ENCODE measurements around the gene FLRT2. TPM values are rescaled to one million over a fixed set of nuclear protein-coding genes. Genes with fewer than 3 reads are reported as not detected.

The FLRT2 gene
- polyA plus RNA-seq, 1 donor (not counting 4 experiments of a cell fraction or from before 2014, with no cell fraction given) = 69.2 TPM

- Histone ChIP-seq H3K9me1 (ENCODE audit: control insufficient read depth, extremely low read depth, insufficient read depth, low read length) (no peaks in the 10 kb centered on the region), H3K4me2 (ENCODE audit: control insufficient read depth, extremely low read depth, insufficient read depth, low read depth, low read length) (peak overlapping the region; percentile 39), H3K27me3 (ENCODE audit: control insufficient read depth, extremely low read depth, insufficient read depth, low read length) (no peaks in the 10 kb centered on the region), H3K4me1 (ENCODE audit: control insufficient read depth, extremely low read depth, insufficient read depth, low read length) (peaks cover 27% of the 10 kb centered on the region), H3K4me3 (ENCODE audit: control insufficient read depth in 2 of 3, extremely low read depth in 1 of 3, insufficient read depth in 2 of 3, low read depth in 1 of 3, low read length in 3 of 3) (no peak overlapping the region), H3K36me3 (ENCODE audit: control insufficient read depth in 2 of 2, extremely low read depth in 1 of 2, insufficient read depth in 2 of 2, low read length in 2 of 2) (peaks cover 8 to 13% of the 10 kb centered on the region in 2 experiments), H2AFZ (ENCODE audit: control insufficient read depth, low read length) (no peak overlapping the region), H3K27ac (ENCODE audit: control insufficient read depth, insufficient read depth, low read length) (peak overlapping the region; percentile 61), H3K9me3 (ENCODE audit: control insufficient read depth, low read depth, low read length) (no peaks in the 10 kb centered on the region), H3K9ac (ENCODE audit: control insufficient read depth, extremely low read depth, insufficient read depth, low read length) (no peak overlapping the region), H4K20me1 (ENCODE audit: control insufficient read depth, extremely low read depth, insufficient read depth, low read length) (no peaks in the 10 kb centered on the region), H3K79me2 (ENCODE audit: control insufficient read depth, insufficient read depth, low read length) (peaks cover 22% of the 10 kb centered on the region)
- dilution Hi-C loops (cut with MboI; ENCODE audit: extremely low pct_ligation_motif_present, low sequenced_read_pairs) = no loop called here
- peak; percentile 91 for FAIRE-seq
- DNase-seq (ENCODE audit: low read depth, low spot score) = peak; percentile 75
- no peak for TF ChIP-seq CTCF (optimal IDR thresholded peaks at IDR 0.05 in 1 of 3, IDR thresholded peaks at IDR 0.05 in 1 of 3, conservative IDR thresholded peaks at IDR 0.05 in 1 of 3; ENCODE audit: extremely low read depth in 1 of 3, insufficient read depth in 2 of 3, low read length in 3 of 3)
- no peak for TF ChIP-seq EZH2 (IDR thresholded peaks at IDR 0.05; ENCODE audit: low read length)
Observed at GRCh38 chr14:85572845-85573244, 42.9 kb downstream of the FLRT2 start.

- Histone ChIP-seq H4K20me1 (ENCODE audit: control insufficient read depth, extremely low read depth, insufficient read depth, low read length) (no peaks in the 10 kb centered on the region), H3K79me2 (ENCODE audit: control insufficient read depth, insufficient read depth, low read length) (peaks cover 19% of the 10 kb centered on the region), H3K9ac (ENCODE audit: control insufficient read depth, extremely low read depth, insufficient read depth, low read length) (no peak overlapping the region), H2AFZ (ENCODE audit: control insufficient read depth, low read length) (no peak overlapping the region), H3K36me3 (ENCODE audit: control insufficient read depth in 2 of 2, extremely low read depth in 1 of 2, insufficient read depth in 2 of 2, low read length in 2 of 2) (peaks cover 8 to 15% of the 10 kb centered on the region in 2 experiments), H3K9me1 (ENCODE audit: control insufficient read depth, extremely low read depth, insufficient read depth, low read length) (no peaks in the 10 kb centered on the region), H3K4me2 (ENCODE audit: control insufficient read depth, extremely low read depth, insufficient read depth, low read depth, low read length) (peak overlapping the region; percentile 10), H3K27ac (ENCODE audit: control insufficient read depth, insufficient read depth, low read length) (peak overlapping the region; percentile 53), H3K27me3 (ENCODE audit: control insufficient read depth, extremely low read depth, insufficient read depth, low read length) (no peaks in the 10 kb centered on the region), H3K4me3 (ENCODE audit: control insufficient read depth in 2 of 3, extremely low read depth in 1 of 3, insufficient read depth in 2 of 3, low read depth in 1 of 3, low read length in 3 of 3) (no peak overlapping the region), H3K4me1 (ENCODE audit: control insufficient read depth, extremely low read depth, insufficient read depth, low read length) (peaks cover 27% of the 10 kb centered on the region), H3K9me3 (ENCODE audit: control insufficient read depth, low read depth, low read length) (no peaks in the 10 kb centered on the region)
- TF ChIP-seq EZH2 (IDR thresholded peaks at IDR 0.05; ENCODE audit: low read length) (no peak), CTCF (optimal IDR thresholded peaks at IDR 0.05 in 1 of 3, IDR thresholded peaks at IDR 0.05 in 1 of 3, conservative IDR thresholded peaks at IDR 0.05 in 1 of 3; ENCODE audit: extremely low read depth in 1 of 3, insufficient read depth in 2 of 3, low read length in 3 of 3) (no peak)
- no peak for FAIRE-seq
- dilution Hi-C loops (cut with MboI; ENCODE audit: extremely low pct_ligation_motif_present, low sequenced_read_pairs) = no loop called here
- DNase-seq (ENCODE audit: low read depth, low spot score) = no peak
Observed at GRCh38 chr14:85573406-85573805, 43.5 kb downstream of the FLRT2 start.
